Stimulated activated CD8-positive, alpha-beta memory T cell treated with anti-CD3 and anti-CD28 coated beads, Interleukin-12 subunit alpha, Interleukin-12 subunit beta, amount 100 ng/mL, for 24 hours (primary cell): Measurements from ENCODE around the gene GPC6.

ENCODE experiments used
- DNase-seq: peaks from one replicate; pipeline ENCODE4 v3.0.0-alpha.2; 2020; ENCODE audit errors: extremely low read depth

The GPC6 gene

GRCh38 chr13:94112731-94113130 is 886.1 kb downstream of the GPC6 start:
- no peak for DNase-seq

- DNase-seq = no peak
Observed at GRCh38 chr13:94113245-94113644, 886.6 kb downstream of the GPC6 start.

GRCh38 chr13:94114166-94114565 is 887.6 kb downstream of the GPC6 start:
- no peak for DNase-seq

- DNase-seq = no peak
Observed at GRCh38 chr13:94115054-94115453, 888.4 kb downstream of the GPC6 start.

GRCh38 chr13:94119360-94119936 is 892.8 kb downstream of the GPC6 start:
- DNase-seq = no peak

- no peak for DNase-seq
Observed at GRCh38 chr13:94120878-94121277, 894.3 kb downstream of the GPC6 start.

- DNase-seq = no peak
Observed at GRCh38 chr13:94121686-94122085, 895.1 kb downstream of the GPC6 start.

- no peak for DNase-seq
Observed at GRCh38 chr13:94122300-94122915, 895.8 kb downstream of the GPC6 start.

GRCh38 chr13:94123557-94123956 is 897.0 kb downstream of the GPC6 start:
- DNase-seq = no peak

- no peak for DNase-seq
Observed at GRCh38 chr13:94128430-94128829, 901.8 kb downstream of the GPC6 start.

GRCh38 chr13:94129490-94129894 is 902.9 kb downstream of the GPC6 start:
- no peak for DNase-seq

- no peak for DNase-seq
Observed at GRCh38 chr13:94138831-94139230, 912.2 kb downstream of the GPC6 start.

- DNase-seq = no peak
Observed at GRCh38 chr13:94139393-94139995, 912.9 kb downstream of the GPC6 start.

- DNase-seq = no peak
Observed at GRCh38 chr13:94140027-94140426, 913.4 kb downstream of the GPC6 start.

GRCh38 chr13:94140511-94140910 is 913.9 kb downstream of the GPC6 start:
- no peak for DNase-seq

- DNase-seq = no peak
Observed at GRCh38 chr13:94143624-94144350, 917.2 kb downstream of the GPC6 start.

- no peak for DNase-seq
Observed at GRCh38 chr13:94145966-94146365, 919.4 kb downstream of the GPC6 start.

GRCh38 chr13:94153586-94153985 is 927.0 kb downstream of the GPC6 start:
- no peak for DNase-seq

GRCh38 chr13:94154367-94154766 is 927.8 kb downstream of the GPC6 start:
- DNase-seq = no peak

GRCh38 chr13:94157705-94158218 is 931.2 kb downstream of the GPC6 start:
- no peak for DNase-seq

- DNase-seq = no peak
Observed at GRCh38 chr13:94160875-94161274, 934.3 kb downstream of the GPC6 start.

- DNase-seq = no peak
Observed at GRCh38 chr13:94162289-94162688, 935.7 kb downstream of the GPC6 start.

GRCh38 chr13:94163535-94163934 is 936.9 kb downstream of the GPC6 start:
- DNase-seq = no peak
